Activated CD4-positive, alpha-beta T cell treated with anti-CD3 and anti-CD28 coated beads, Interleukin-2, amount 50 U/mL, for 24 hours (primary cell): Measurements from ENCODE around the gene JMJD8.

Experiments used
- DNase-seq, 2 donors: peaks; one replicate each; pipeline ENCODE4 v3.0.0-alpha.2; 2020; ENCODE audit warnings: low read depth in 1 of 2, low spot score in 1 of 2

The JMJD8 gene

GRCh38 chr16:684071-684794 lies at the start of gene JMJD8:
Gene JMJD8, minus strand, starts transcription at chr16:684334. Its CDS starts 15 bp downstream, at chr16:684319.
- DNase-seq: peak; percentile 92 to 96

GRCh38 chr16:733382-734207 lies 49.5 kb upstream of the JMJD8 start:
- DNase-seq: no peak

GRCh38 chr16:732936-733335 lies 48.8 kb upstream of the JMJD8 start:
- no peak for DNase-seq

GRCh38 chr16:732332-732731 lies 48.2 kb upstream of the JMJD8 start:
- DNase-seq: no peak

GRCh38 chr16:730666-731509 lies 46.8 kb upstream of the JMJD8 start:
- no peak for DNase-seq

- no peak for DNase-seq
Measured at GRCh38 chr16:729768-730665, 45.9 kb upstream of the JMJD8 start.

GRCh38 chr16:728890-729744 lies 45.0 kb upstream of the JMJD8 start:
- DNase-seq: no peak

GRCh38 chr16:728131-728889 lies 44.2 kb upstream of the JMJD8 start:
- DNase-seq: peak in 1 of 2 donors; percentile 34

- no peak for DNase-seq
Measured at GRCh38 chr16:727291-727977, 43.3 kb upstream of the JMJD8 start.

GRCh38 chr16:726438-727290 lies 42.5 kb upstream of the JMJD8 start, which contains the start of the genes CCDC78 and HAGHL:
Gene CCDC78, minus strand, starts transcription at chr16:726443. Its CDS starts 76 bp downstream, at chr16:726367.
Gene HAGHL, plus strand, starts transcription at chr16:727106. Its CDS starts 404 bp downstream, at chr16:727510.
- peak in 1 of 2 donors; percentile 34 for DNase-seq

- no peak for DNase-seq
Measured at GRCh38 chr16:726188-726437, 42.0 kb upstream of the JMJD8 start.

- no peak for DNase-seq
Measured at GRCh38 chr16:725463-726187, 41.5 kb upstream of the JMJD8 start.

- DNase-seq: no peak
Measured at GRCh38 chr16:725041-725376, 40.9 kb upstream of the JMJD8 start.

GRCh38 chr16:724188-725040 lies 40.3 kb upstream of the JMJD8 start:
- no peak for DNase-seq

- DNase-seq: no peak
Measured at GRCh38 chr16:723695-724094, 39.6 kb upstream of the JMJD8 start.
